ENCODE data around the gene VWC2L. TPM values are rescaled to one million over a fixed set of nuclear protein-coding genes. Genes with fewer than 3 reads are reported as not detected.
A peak's percentile ranks its signal among the peaks of the same experiment; 100 is the strongest.

The VWC2L gene
- total RNA-seq, 1 donor from 2014 or later = not detected

GRCh38 chr2:214574084-214574781 is 163.4 kb downstream of the VWC2L start:
- ATAC-seq (ENCODE audit: poor library complexity) = no peak
- no peak for DNase-seq
- intact Hi-C loops (cut with DNase I) = no loop called here

DNA sequence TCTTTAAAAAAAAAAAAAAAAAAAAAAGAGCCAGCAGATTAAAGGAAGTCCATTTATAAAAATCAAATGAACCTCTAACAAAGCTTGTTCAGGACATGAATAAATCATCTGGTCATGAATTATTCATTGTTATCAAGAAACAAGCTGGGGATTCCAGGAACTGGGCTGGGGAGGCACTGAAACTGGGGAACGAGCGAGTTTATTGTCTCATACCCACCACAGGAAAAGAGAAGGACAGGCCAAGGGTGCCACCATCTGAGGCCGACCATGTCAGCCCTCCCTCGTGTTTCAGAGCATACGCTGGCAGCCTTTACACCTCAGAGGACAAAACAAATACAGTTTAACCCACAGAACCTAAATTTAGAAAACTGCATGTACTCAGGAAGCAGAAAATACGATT is 164.2 kb downstream of the VWC2L start:
- intact Hi-C loops (cut with DNase I) = no loop called here
- ATAC-seq (ENCODE audit: poor library complexity) (no peak), DNase-seq (no peak)

DNA sequence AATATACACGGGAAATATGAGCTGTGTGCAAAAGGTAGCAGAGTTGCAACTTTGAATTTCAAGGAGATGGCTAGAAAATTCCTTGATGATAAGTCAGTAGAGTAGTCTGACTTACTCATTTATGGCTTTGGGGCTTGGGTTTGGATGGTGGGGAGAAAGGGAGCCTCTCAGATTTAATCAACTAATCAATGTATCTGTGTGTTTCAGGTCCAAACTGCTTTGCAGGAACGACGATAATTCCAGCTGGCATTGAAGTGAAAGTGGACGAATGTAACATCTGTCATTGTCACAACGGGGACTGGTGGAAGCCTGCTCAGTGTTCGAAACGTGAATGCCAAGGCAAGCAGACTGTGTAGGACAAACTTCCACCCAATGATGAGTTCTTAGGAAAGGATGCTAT is 164.6 kb downstream of the VWC2L start:
- DNase-seq (no peak), ATAC-seq (ENCODE audit: poor library complexity) (no peak)
- intact Hi-C loops (cut with DNase I) = no loop called here

- DNase-seq (no peak), ATAC-seq (ENCODE audit: poor library complexity) (no peak)
- intact Hi-C loops (cut with DNase I) = no loop called here
Observed at GRCh38 chr2:214577769-214578168, 166.9 kb downstream of the VWC2L start.

DNA sequence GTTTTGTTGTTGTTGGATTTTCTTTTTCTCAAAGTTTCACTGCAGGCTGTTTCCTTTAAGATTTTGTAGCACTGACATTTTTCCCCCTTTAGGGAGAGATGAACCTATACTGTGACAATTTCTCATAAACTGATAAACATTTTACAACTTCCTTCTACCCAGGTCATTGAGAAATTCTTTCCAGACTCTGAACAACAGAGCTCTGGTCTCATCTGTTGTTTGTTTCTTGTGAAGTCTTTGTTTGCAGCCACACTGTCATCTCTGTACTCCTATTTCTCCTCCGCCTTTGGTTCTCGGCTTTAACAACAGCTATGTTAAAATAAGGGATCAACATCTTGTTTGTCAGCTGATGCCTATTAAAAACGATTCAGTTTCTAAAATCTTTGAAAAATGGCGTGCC is 167.6 kb downstream of the VWC2L start:
- intact Hi-C loops (cut with DNase I) = no loop called here
- ATAC-seq (ENCODE audit: poor library complexity) (no peak), DNase-seq (no peak)

DNA sequence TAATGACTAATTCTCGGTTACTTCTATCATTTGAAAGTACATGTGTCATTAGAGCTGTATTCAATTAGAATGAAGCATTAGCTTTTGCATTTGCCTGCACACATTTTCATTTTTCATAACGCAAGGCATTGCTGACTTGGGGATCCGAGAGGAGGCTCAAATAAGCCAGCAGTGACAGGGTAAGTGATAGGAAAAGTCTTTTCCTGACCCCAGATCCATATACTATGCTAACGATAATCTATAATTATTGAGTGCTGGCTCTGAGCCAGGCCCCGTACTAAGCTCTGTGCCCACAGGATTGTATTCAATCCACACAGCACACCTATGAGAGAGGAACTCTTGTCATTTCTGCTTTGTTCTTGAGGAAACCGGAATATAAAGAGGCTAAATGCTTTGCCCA is 168.2 kb downstream of the VWC2L start:
- intact Hi-C loops (cut with DNase I) = no loop called here
- no peak for ATAC-seq (ENCODE audit: poor library complexity)

GRCh38 chr2:214587442-214587841 is 176.6 kb downstream of the VWC2L start:
- DNase-seq (no peak), ATAC-seq (ENCODE audit: poor library complexity) (no peak)
- intact Hi-C loops (cut with DNase I) = no loop called here

More for the DNA sequence above, 168.2 kb downstream of the VWC2L start:
- no peak for DNase-seq

GRCh38 chr2:214591366-214591765 is 180.5 kb downstream of the VWC2L start:
- DNase-seq (no peak), ATAC-seq (ENCODE audit: poor library complexity) (no peak)

GRCh38 chr2:214592011-214592410 is 181.2 kb downstream of the VWC2L start:
- intact Hi-C loops (cut with DNase I) = no loop called here
- no peak for DNase-seq
- peak; percentile 45 for ATAC-seq (ENCODE audit: poor library complexity)

More at GRCh38 chr2:214591366-214591765, 180.5 kb downstream of the VWC2L start:
- intact Hi-C loops (cut with DNase I) = no loop called here

DNA sequence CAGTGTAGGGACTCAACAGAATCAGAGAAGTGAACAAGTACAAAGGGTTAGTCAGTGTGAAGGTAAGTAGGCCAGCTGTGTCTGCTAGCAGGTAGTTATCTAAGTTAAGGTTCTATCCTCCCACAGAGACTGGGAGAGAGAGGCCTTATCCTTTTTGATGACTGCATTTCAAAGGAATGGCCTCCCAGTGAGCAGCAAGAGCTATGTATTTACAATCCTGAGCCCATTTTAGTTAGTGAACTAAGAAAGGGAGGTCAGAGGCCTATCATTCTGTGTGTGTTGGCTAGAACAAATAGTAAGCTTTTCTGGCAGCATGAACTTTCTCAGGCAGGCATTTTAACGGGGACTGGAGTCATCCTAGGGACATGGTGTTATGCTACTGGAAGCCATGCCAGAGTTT is 182.9 kb downstream of the VWC2L start:
- intact Hi-C loops (cut with DNase I) = no loop called here
- DNase-seq (no peak), ATAC-seq (ENCODE audit: poor library complexity) (no peak)

DNA sequence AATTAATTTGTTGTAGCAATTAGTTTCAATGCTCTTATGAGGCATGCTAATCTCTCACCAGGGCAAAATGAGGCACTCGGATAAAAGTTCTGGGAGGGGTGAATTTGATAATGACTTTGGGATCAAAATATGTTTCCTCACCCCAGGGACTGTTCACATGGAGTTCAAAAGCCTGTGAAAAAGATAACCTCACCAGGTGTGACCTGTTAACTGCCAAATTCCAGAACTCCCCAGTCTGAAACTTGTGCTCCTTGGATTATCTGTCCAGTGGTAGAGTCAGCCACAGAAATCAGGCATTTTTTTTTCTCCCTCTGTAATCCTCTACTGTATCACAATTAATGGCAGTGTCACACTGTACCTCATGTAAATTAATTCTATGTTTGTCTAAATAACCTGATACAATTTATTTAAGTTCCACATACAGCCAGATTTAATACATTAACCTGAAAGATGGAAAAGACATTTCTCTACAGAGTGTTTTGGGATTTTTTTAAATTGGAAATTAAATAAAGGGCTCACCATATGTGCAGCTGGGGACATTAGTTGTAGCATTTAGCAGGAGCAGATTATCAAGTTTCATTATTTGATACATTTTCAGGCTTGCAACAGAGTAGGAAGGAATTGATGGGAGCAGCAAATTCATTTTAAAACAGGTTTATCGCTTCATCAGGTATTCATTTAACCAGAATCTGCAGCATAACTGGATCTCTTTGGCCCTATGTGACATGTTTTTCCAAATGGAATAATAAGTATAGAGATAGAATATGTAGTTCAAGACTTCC is 191.2 kb downstream of the VWC2L start:
- intact Hi-C loops (cut with DNase I) = no loop called here
- ATAC-seq (ENCODE audit: poor library complexity) (no peak), DNase-seq (no peak)

DNA sequence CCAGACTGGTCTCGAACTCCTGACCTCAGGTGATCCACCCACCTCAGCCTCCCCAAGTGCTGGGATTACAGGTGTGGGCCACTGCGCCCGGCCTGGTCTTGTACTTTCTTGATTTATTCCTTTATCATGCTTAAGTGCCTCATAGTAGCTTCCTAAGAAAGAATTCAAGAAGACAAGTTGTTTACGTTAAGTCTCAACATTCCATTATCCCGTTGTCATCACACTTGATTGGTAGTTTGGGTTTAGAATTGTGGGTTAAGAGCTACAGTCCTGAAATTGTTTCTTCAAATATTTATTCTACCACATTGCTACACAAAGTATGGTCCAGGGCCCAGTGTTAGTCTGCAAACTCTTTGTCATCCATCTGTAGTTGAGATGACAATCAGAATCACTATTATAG is 194.0 kb downstream of the VWC2L start:
- intact Hi-C loops (cut with DNase I) = no loop called here

DNA sequence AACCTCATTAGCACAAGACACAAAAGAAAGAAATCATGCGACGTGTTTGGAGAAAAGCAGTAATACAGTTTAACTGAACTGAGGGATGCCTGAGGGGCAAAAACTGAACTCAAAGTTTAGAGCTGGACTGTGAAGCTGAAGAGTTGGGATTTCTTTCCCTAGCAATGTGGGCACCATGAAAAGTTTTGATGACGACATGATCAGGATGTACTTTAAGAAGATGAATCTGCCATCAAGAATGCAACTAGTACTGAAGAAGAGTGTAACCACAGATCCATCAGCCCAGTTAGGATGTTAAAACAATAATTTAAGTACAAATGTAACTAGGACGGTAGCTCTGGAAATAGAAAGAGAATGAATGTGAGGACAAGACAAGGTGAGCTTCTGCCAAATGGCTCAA is 196.2 kb downstream of the VWC2L start:
- no peak for DNase-seq
- no peak for ATAC-seq (ENCODE audit: poor library complexity)
- intact Hi-C loops (cut with DNase I) = no loop called here

More for the DNA sequence above, 194.0 kb downstream of the VWC2L start:
- ATAC-seq (ENCODE audit: poor library complexity) (no peak), DNase-seq (no peak)

- intact Hi-C loops (cut with DNase I) = no loop called here
- ATAC-seq (ENCODE audit: poor library complexity) (no peak), DNase-seq (no peak)
Observed at GRCh38 chr2:214611015-214611414, 200.2 kb downstream of the VWC2L start.

DNA sequence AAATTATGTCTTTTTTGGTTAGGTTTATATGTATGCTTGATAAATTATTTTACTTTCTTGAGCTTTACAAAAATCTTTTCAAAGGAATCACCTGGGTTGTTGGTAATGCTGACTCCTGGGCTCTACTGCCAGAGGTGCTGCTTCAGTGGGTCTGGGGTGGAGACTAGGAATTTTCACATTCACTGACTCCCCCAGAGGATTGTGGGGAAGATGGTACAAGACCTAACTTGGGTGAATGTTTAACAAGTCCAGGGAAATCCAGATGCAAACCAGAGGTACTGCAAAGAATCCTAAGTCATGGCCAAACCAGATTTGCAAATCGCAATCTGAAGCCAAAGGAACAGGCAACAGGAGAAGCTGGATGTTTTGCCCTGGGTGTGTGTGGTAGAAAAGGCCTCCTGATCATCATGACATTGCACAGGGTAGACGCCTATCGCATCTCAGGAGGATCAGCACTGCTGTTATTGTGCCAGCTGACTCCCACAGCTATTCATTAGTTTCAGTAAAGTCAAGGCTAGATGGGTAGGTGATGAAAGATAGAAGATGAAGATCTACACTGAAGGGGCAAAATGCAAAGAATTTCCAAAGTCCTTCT is 213.4 kb downstream of the VWC2L start:
- intact Hi-C loops (cut with DNase I) = no loop called here
- ATAC-seq (ENCODE audit: poor library complexity) (no peak), DNase-seq (no peak)

DNA sequence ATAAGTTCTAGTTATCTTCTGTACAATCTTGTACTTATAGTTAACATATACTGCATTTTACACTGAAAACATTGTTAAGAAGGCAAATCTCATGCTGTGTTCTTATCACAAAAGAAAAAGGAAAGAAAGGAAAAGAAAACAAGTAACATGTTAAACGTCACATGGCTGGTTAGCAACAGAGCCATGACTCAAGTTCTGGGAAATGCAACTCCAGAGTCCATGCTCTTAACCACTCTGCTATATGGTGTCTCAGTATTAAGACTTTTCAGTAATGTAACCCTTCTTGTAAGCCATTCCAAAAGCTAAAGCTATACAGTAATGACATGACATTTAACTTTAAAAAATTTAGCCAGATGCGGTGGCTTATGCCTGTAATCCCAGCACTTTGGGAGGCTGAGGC is 217.2 kb downstream of the VWC2L start:
- DNase-seq (no peak), ATAC-seq (ENCODE audit: poor library complexity) (no peak)

More for the DNA sequence above, 217.2 kb downstream of the VWC2L start:
- intact Hi-C loops (cut with DNase I) = no loop called here

Data from Right ventricle myocardium superior (tissue), 1 donor.